ENCODE results near the gene SMYD3. TPM values are rescaled to one million over a fixed set of nuclear protein-coding genes. Genes with fewer than 3 reads are reported as not detected.
"Not testable (repeated sequence)": the region's sequence is repeated elsewhere in the genome, so short reads cannot be mapped to it uniquely, and the experiment has no call there.

The SMYD3 gene
- total RNA-seq, 4 donors from 2014 or later, result 10.5 to 36.4 (median 22.5) TPM

DNA sequence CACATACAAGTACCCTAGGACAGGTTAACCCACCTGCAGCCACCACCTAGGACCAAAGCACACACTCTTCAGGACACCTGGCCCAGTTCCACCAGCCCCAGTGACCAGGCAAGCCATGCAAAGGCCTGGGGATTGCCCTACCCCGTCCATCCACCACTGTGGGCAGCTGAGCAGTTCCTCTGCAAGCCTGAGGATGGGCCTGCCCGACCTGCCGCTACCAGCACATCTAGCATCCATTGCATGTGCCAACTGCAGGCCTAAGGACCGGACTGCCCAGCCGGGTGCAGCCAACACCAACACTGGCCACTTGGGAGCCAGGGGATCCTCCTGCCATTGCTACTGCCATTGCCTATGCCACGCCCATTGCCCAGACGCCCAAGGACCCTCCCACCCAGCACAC, 558.3 kb downstream of the SMYD3 start:
- no peaks in the 10 kb centered on the region for H3K9me3 ChIP-seq
- DNase-seq, result no peak
- intact Hi-C loops (cut with DNase I; ENCODE audit: low total_unique reads), result no loop called here
- TF ChIP-seq POLR2A (IDR thresholded peaks at IDR 0.05) (no peak), CTCF (IDR thresholded peaks at IDR 0.05) (no peak)
- H3K36me3 ChIP-seq, result no peaks in the 10 kb centered on the region
- no peaks in the 10 kb centered on the region for H3K4me1 ChIP-seq
- H3K27ac ChIP-seq, result no peak overlapping the region
- H3K27me3 ChIP-seq, result no peaks in the 10 kb centered on the region
- H3K4me3 ChIP-seq, result no peak overlapping the region

- TF ChIP-seq POLR2A (IDR thresholded peaks at IDR 0.05) (no peak), CTCF (IDR thresholded peaks at IDR 0.05) (no peak)
- no peaks in the 10 kb centered on the region for H3K9me3 ChIP-seq
- peak in 1 of 2 donors; percentile 32 for DNase-seq
- H3K36me3 ChIP-seq, result no peaks in the 10 kb centered on the region
- H3K4me1 ChIP-seq, result no peaks in the 10 kb centered on the region
- H3K27me3 ChIP-seq, result no peaks in the 10 kb centered on the region
- peak overlapping the region in 1 of 2 donors; percentile 6 for H3K4me3 ChIP-seq
- H3K27ac ChIP-seq, result peak overlapping the region; percentile 46 to 48
- intact Hi-C loops (cut with DNase I; ENCODE audit: low total_unique reads), result no loop called here
These were observed 560.2 kb downstream of the SMYD3 start for GRCh38 chr1:245946905-245947304.

DNA sequence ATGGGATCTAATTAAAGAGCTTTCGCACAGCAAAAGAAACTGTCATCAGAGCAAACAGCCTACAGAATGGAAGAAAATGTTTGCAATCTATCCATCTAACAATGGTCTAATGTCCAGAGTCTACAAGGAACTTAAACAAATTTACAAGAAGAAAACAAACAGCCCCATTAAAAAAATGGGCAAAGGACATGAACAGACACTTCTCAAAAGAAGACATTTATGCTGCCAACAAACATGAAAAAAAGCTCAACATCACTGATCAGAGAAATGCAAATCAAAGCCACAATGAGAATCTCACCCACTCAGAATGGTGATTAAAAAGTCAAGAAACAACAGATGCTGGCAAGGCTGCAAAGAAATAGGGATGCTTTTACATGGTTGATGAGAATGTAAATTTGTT, 561.9 kb downstream of the SMYD3 start:
- H3K36me3 ChIP-seq; H3K9me3 ChIP-seq; H3K4me1 ChIP-seq; H3K4me3 ChIP-seq; intact Hi-C loops (cut with DNase I; ENCODE audit: low total_unique reads); DNase-seq; H3K27me3 ChIP-seq; H3K27ac ChIP-seq: not testable (repeated sequence)

- Histone ChIP-seq H3K4me1 (no peaks in the 10 kb centered on the region), H3K4me3 (no peak overlapping the region), H3K27ac (no peak overlapping the region), H3K36me3 (no peaks in the 10 kb centered on the region), H3K27me3 (no peaks in the 10 kb centered on the region), H3K9me3 (no peaks in the 10 kb centered on the region)
- TF ChIP-seq POLR2A (IDR thresholded peaks at IDR 0.05), result no peak
- intact Hi-C loops (cut with DNase I; ENCODE audit: low total_unique reads), result no loop called here
- DNase-seq, result no peak
These were observed 564.2 kb downstream of the SMYD3 start for GRCh38 chr1:245942856-245943255.

DNA sequence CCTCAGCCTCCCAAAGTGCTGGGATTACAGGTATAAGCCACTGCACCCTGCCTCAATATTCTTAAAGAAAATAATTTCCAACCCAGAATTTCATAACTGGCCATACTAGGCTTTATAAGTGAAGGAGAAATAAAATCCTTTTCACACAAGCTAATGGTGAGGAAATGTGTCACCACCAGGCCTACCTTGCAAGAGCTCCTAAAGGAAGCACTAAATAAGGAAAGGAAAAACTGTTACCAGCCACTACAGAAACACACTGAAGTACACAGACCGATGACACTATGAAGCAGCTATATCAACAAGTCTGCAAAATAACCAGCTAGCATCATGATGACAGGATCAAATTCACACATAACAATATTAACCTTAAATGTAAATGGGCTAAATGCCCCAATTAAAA, 565.3 kb downstream of the SMYD3 start:
- H3K36me3 ChIP-seq; H3K9me3 ChIP-seq; H3K27me3 ChIP-seq; H3K4me3 ChIP-seq; intact Hi-C loops (cut with DNase I; ENCODE audit: low total_unique reads); H3K27ac ChIP-seq; H3K4me1 ChIP-seq; DNase-seq: not testable (repeated sequence)

DNA sequence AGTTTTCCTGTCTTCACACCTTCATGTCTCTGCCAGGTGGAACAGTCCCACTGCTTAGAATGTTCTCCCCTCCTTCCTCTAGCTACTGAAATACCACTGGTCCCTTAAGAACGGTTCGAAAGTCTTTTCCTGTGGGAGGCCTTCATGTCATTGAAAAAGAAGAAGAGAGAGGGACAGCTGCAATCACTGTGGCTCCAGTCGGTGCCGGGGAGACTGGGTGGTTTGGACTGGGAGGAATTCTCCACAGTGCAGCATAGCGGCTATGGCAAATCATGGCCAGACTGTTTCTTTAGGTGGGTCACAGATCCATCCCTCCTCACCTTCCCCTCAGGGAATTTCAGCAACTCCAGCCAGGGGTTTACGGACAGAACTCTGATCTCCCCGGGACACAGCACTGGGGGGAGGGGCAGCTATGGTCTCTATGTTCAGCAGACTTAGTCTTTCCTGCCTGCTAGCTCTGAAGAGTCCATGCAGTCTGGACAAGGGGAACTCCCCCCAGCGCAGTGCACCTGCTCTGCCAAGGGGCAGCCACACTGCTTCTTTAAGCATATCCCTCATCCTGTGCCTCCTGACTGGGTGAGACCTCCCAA, 567.2 kb downstream of the SMYD3 start:
- Histone ChIP-seq H3K4me1 (no peaks in the 10 kb centered on the region), H3K4me3 (no peak overlapping the region), H3K27me3 (no peaks in the 10 kb centered on the region), H3K9me3 (no peaks in the 10 kb centered on the region), H3K27ac (no peak overlapping the region), H3K36me3 (no peaks in the 10 kb centered on the region)
- intact Hi-C loops (cut with DNase I; ENCODE audit: low total_unique reads), result no loop called here
- DNase-seq, result no peak
- TF ChIP-seq POLR2A (IDR thresholded peaks at IDR 0.05), result no peak

DNA sequence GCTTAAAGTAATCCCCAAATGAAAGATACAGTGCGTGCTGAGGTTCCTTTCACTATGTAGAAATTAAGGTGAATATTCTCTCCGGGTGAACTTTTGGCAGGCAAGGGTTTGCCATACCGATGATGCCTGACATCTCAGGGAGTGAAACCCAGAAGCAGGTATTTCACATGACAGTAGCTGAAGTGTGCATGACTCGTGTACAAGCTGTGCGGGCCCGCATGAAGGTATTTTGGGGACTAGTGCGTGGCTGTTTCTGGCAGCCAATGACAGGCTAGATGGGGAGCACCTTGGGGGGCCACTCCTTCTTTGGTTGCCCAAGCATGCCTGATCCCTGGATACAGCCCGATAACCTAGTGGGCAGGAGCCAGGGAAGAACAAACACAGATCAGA, 569.0 kb downstream of the SMYD3 start:
- Histone ChIP-seq H3K4me1 (no peaks in the 10 kb centered on the region), H3K36me3 (no peaks in the 10 kb centered on the region), H3K27ac (no peak overlapping the region), H3K9me3 (no peaks in the 10 kb centered on the region), H3K27me3 (no peaks in the 10 kb centered on the region), H3K4me3 (no peak overlapping the region)
- intact Hi-C loops (cut with DNase I; ENCODE audit: low total_unique reads), result no loop called here
- TF ChIP-seq POLR2A (IDR thresholded peaks at IDR 0.05) (no peak), CTCF (IDR thresholded peaks at IDR 0.05) (no peak)
- DNase-seq, result no peak
